Measurements from ENCODE around the gene KAT6B.

- no peak for TF ChIP-seq CTCF (conservative IDR thresholded peaks at IDR 0.05 in 1 of 2, IDR thresholded peaks at IDR 0.05 in 1 of 2; ENCODE audit: low read depth in 1 of 2, low read length in 2 of 2)
- no peak for TF ChIP-seq EZH2 (IDR thresholded peaks at IDR 0.05; ENCODE audit: low read length, missing control alignments)
Observed at GRCh38 chr10:74792726-74793125, 33.7 kb upstream of the KAT6B start.

Measured in fibroblast of lung (primary cell).